HG02623 (cell line): Measurements from ENCODE around the gene ANKRD45.
"Not testable (repeated sequence)": the region's sequence is repeated elsewhere in the genome, so short reads cannot be mapped to it uniquely, and the experiment has no call there.

ENCODE experiments used
- ATAC-seq: cut with Tn5 transposase; IDR thresholded peaks from one replicate; pipeline ENCODE4 v1.9.1; 2021; ENCODE audit warnings: moderate library complexity; ENCODE audit not compliant: unreplicated experiment

ANKRD45 gene, protein sequence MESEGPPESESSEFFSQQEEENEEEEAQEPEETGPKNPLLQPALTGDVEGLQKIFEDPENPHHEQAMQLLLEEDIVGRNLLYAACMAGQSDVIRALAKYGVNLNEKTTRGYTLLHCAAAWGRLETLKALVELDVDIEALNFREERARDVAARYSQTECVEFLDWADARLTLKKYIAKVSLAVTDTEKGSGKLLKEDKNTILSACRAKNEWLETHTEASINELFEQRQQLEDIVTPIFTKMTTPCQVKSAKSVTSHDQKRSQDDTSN

DNA sequence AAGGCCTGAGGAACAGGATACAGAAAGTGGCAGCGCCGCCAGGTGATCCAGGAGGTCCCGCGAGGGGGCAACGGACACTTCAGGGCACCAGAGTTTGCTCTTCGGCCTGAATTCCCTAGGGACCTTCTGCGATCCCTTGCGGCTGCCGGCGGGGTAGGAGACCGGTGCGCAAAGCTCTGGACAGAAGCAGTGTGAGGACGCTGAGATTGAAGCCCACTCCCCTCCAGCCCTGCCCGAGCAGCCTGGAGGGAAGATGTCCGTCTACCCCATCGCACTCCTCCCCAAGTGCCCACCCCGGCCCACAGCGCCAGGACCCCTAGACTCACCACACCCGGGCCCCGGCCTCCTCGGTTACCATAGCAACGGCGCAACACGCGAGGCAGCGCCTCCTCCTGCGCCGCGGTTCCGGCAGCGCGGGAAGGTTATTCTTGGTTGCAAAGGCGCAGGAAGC lies at the start of gene ANKRD45:
ANKRD45 (minus strand) TSS at position 361 of the 451 bp plus-strand sequence. CDS start 10,433 bp downstream, outside the sequence.
- no peak for ATAC-seq

DNA sequence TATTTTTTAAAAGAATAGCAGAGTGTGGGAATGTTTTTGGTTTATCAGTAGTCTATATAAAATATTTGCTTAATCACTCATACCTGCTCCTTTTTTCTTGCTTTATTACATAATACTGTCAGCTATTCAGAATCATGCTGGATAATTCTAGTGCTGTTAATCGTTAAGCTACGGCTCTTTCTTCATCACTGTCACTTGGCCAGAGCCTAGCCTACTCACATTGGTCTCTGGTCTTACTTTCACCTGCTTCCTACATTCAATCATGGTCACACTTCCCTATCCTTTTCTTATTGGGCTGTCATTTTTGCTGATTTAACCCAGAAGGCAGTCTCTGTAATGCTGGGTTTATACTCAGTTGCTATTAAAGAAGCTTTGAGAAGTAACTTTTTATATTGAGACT lies 47.6 kb upstream of the ANKRD45 start:
- no peak for ATAC-seq

DNA sequence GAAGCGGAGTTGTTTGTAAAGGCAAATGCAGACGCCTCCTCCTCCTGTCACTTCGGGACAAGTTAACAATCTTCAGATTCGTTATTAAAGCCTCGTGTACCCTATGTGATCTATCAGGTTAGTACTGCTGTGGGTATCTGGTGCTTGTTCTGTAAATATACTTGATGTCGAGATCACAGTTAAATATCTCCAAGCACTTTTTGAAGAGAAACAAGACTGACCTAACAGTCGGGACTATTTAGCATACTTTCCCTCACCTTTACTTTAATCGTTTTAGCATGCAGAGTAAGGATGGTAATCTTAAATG lies 45.8 kb upstream of the ANKRD45 start:
- ATAC-seq, result no peak

- peak; percentile 92 for ATAC-seq
Measured at GRCh38 chr1:173714759-173715537, 45.3 kb upstream of the ANKRD45 start, which contains the start of gene KLHL20. TSS of gene KLHL20 (plus strand) at chr1:173714981. CDS start at chr1:173716044, 1,063 bp downstream.

DNA sequence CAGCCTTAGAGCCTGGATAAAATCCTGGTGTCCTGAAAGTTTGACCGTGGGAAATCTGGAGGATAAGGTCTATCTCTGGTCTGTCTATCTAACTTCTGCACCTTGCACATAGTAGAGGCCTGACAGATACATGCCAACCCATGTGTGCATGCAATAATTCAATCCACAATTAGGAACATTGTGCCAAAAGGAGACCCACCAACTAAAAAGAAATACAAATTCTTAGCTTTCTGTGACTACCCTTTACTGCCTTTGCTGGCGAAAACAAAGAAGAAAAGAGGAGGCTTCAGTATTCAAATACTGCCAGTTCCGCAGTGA lies 44.7 kb upstream of the ANKRD45 start:
- ATAC-seq, result no peak

DNA sequence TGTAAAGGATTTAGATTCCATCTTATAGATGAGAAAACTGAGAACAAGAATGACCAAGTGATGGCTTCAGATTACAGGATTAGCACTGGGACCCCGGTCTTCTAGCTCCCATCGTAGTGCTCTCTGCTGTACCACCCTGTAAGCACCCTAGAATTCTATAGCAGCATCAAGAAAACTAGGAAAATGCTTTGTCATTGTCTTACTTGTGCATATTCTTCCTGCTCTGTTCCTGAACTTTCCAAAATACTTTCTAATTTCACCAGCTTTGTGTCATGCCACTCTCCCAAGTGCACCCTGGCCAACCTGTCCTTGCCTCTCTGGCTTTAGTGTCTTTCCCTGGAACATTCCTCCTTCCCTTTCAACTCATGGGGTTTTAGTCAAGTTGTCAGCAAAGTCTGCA lies 39.1 kb upstream of the ANKRD45 start:
- ATAC-seq, result no peak

DNA sequence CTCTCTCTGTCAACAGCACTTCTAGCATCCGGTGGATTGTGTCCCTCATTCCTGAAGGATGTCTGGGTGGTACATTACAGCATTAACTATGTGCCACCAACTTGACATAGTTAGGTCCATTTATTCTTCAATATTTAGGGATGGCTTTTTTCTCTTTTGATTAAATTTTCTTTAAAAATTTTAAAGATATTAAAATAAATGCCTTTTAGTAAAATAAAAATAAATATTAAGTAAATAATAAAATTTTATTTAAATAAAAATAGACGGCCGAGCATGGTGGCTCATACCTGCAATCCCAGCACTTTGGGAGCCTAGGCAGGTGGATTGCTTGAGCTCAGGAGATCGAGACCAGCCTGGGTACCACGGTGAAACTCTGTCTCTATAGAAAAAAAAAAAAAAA lies 35.5 kb upstream of the ANKRD45 start:
- no peak for ATAC-seq

GRCh38 chr1:173702736-173703135 lies 33.1 kb upstream of the ANKRD45 start:
- ATAC-seq, result no peak

DNA sequence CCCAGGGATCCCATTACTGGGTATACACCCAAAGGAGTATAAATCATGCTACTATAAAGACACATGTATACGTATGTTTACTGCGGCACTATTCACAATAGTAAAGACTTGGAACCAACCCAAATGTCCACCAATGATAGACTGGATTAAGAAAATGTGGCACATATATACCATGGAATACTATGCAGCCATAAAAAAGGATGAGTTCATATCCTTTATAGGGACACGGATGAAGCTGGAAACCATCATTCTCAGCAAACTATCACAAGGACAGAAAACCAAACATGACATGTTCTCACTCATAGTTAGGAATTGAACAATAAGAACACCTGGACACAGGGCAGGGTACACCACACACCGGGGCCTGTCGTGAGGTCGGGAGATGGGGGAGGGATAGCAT lies 31.6 kb upstream of the ANKRD45 start:
- not testable (repeated sequence) for ATAC-seq

- no peak for ATAC-seq
Measured at GRCh38 chr1:173693238-173693637, 23.6 kb upstream of the ANKRD45 start.

GRCh38 chr1:173688300-173688699 lies 18.6 kb upstream of the ANKRD45 start:
- ATAC-seq, result no peak

DNA sequence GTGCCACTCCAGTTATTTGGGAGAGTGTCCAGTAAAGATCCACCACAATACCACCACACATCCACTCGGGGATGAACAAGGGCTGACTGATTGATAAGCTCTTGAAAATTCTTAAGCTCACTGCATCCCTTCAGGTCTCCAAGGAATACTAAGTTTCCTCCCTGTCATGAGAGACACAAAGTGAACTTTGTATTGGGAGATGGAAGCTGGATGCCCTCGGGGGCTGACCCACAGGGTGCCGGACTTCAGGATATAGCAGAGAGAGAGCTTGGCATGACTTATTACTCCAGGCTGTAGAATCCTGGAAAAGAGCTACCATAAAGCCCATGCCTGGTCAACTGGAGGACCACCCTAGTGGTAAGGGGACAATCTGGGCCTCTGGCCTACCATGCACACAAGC lies 15.5 kb upstream of the ANKRD45 start:
- ATAC-seq, result not testable (repeated sequence)

- ATAC-seq, result not testable (repeated sequence)
Measured at GRCh38 chr1:173683838-173684237, 14.2 kb upstream of the ANKRD45 start.

GRCh38 chr1:173682184-173682583 lies 12.5 kb upstream of the ANKRD45 start:
- no peak for ATAC-seq

DNA sequence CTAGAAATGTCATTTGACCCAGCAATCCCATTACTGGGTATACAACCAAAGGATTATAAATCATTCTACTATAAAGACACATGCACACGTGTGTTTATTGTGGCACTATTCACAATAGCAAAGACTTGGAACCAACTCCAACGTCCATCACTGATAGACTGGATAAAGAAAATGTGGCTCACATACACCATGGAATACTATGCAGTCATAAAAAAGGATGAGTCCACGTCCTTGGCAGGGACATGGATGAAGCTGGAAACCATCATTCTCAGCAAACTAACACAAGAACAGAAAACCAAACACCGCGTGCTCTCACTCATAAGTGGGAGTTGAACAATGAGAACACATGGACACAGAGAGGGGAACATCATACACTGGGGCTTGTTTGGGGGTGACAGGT lies 10.5 kb upstream of the ANKRD45 start:
- not testable (repeated sequence) for ATAC-seq

GRCh38 chr1:173674496-173674895 lies 4.8 kb upstream of the ANKRD45 start:
- not testable (repeated sequence) for ATAC-seq

DNA sequence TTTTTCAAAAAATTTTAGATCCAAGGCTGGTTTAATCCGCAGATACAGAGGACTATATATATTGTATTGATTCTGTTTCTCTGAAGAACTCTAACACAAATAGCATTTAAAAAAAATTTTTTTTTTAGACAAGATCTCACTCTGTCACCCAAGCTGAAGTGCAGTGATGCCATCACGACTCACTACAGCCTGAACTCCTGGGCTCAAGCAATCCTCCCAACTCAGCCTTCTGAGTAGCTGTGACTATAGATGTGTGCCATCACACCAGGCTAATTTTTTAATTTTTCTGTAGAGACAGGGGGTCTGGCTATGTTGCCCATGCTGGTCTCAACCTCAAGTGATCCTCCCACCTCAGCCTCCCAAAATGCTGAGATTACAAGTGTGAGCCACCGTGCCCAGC lies 3.0 kb downstream of the ANKRD45 start:
- no peak for ATAC-seq

DNA sequence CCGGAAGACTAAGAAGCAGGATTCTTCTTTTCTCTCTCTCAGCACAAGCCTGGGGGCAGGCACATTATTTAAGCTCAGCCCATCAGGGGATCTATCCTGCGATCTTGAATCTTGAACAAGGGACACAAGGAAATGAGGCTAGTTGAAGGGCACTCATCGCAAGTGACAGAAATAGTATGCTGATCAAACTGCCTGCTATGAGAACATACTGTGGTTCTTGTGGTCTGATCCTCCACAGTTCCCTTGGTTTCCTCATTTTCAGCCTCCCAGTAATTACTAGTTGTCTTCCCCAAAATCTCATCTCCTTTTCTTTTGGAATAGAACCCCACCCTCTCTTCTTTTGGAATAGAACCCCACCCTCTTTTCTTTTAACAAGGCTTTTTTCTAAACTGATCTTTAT lies 6.5 kb downstream of the ANKRD45 start:
- no peak for ATAC-seq

DNA sequence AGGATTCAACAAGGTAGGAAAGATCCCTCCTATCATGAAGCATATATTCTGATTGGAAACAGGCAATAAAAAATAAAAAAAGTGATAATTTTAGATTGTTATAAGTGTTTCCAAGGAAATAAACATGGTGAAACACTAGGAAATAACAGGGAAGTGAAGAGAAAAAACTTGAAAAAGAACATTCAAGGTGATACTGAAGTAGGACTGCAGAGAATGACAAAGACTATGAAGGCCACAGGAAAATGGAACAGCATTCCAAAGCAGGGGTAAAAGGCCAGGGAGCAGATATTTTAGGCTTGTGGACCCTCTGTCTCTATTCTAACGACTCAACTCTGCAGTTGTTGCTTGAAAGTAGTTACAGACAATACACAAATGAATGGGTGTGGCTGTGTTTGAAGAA lies 7.9 kb downstream of the ANKRD45 start:
- no peak for ATAC-seq

DNA sequence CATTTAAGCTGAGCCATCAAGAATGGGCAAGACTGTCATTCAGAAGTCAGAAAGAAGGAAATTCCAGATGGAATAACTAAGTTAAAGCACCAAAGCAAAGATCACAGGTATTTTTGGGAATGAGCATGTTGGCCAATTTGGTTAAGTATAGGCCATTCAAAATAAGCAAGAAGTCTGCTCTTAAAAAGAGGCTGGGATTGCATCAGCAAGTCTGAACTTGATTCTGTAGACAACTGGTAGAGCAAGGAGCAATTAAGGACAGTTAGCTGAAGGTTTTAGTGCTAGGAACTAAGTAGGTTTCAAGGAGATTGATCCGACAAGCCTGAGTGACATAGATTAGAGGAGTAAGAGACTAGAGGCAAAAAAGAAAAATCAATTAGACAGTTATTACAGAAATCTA lies 8.4 kb downstream of the ANKRD45 start:
- no peak for ATAC-seq

DNA sequence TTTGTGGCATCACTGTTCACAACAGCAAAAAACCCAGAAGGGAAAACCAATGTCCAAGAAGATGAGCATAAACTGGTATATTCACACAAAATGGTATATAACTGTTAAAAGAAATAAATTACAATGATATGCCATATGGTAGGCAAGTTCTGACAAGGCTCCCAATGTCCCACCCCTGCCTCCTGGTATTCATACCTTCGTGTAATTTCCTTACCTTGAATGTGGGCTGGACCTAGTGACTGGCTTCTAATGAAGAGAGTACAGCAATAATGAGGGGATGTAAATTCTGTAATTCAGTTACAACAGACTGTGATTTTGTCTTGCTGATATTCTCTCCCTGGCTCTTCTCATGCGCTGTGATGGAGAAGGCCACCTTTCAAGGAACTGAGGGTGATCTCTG lies 9.3 kb downstream of the ANKRD45 start:
- ATAC-seq, result no peak

GRCh38 chr1:173648880-173649605 lies 20.6 kb downstream of the ANKRD45 start:
- no peak for ATAC-seq
